Mesendoderm (in vitro differentiated cells): ENCODE data around the gene RASGEF1B.
A peak's percentile ranks its signal among the peaks of the same experiment; 100 is the strongest.
"Not testable (repeated sequence)": the region's sequence is repeated elsewhere in the genome, so short reads cannot be mapped to it uniquely, and the experiment has no call there.

Experiments used
- DNase-seq: peaks from one replicate; pipeline ENCODE4 v3.0.0; 2013
- H2AK5ac ChIP-seq: 2 replicates; pipeline ENCODE4 v1.6.1; 2013; ENCODE audit warnings: low read length, inconsistent platforms
- H2BK120ac ChIP-seq: 2 replicates; pipeline ENCODE4 v1.6.1; 2013; ENCODE audit warnings: low read depth, mild to moderate bottlenecking, low read length, moderate library complexity, mixed read lengths
- H2BK15ac ChIP-seq: replicated peaks from 2 replicates; pipeline ENCODE4 v1.6.1; 2013; ENCODE audit warnings: low read depth, mild to moderate bottlenecking, moderate library complexity
- H2BK5ac ChIP-seq: 2 replicates; pipeline ENCODE4 v1.6.1; 2013; ENCODE audit warnings: low read length, inconsistent platforms
- H3K18ac ChIP-seq: 2 replicates; pipeline ENCODE4 v1.6.1; 2013; ENCODE audit warnings: mild to moderate bottlenecking, low read length, mixed read lengths
- H3K23ac ChIP-seq: one replicate; pipeline ENCODE4 v1.6.1; 2013; ENCODE audit warnings: low read length
- H3K27ac ChIP-seq: 2 replicates; pipeline ENCODE4 v1.5.1; 2013; ENCODE audit warnings: low read depth, mild to moderate bottlenecking, inconsistent platforms, low read length, moderate library complexity
- H3K27me3 ChIP-seq: 2 replicates; pipeline ENCODE4 v1.6.1; 2013; ENCODE audit warnings: low read length, control low read depth, mild to moderate bottlenecking, inconsistent platforms; ENCODE audit not compliant: insufficient read depth, poor library complexity
- H3K36me3 ChIP-seq: 2 replicates; pipeline ENCODE4 v1.6.1; 2013; ENCODE audit warnings: low read length, inconsistent platforms; ENCODE audit not compliant: control insufficient read depth, insufficient read depth
- H3K4ac ChIP-seq: one replicate; pipeline ENCODE4 v1.6.1; 2013; ENCODE audit warnings: low read depth, mild to moderate bottlenecking, low read length, moderate library complexity
- H3K4me1 ChIP-seq: 2 replicates; pipeline ENCODE4 v1.6.1; 2013; ENCODE audit warnings: low read depth, low read length, inconsistent platforms; ENCODE audit not compliant: control insufficient read depth
- H3K4me2 ChIP-seq: 2 replicates; pipeline ENCODE4 v1.6.1; 2013; ENCODE audit warnings: low read length
- H3K4me3 ChIP-seq: 2 replicates; pipeline ENCODE4 v1.5.1; 2013; ENCODE audit warnings: mild to moderate bottlenecking, low read length
- H3K56ac ChIP-seq: one replicate; pipeline ENCODE4 v1.6.1; 2013; ENCODE audit warnings: low read length
- H3K79me1 ChIP-seq: 2 replicates; pipeline ENCODE4 v1.6.1; 2013; ENCODE audit warnings: low read length, inconsistent platforms
- H3K79me2 ChIP-seq: 2 replicates; pipeline ENCODE4 v1.6.1; 2013; ENCODE audit warnings: mild to moderate bottlenecking, low read length; ENCODE audit not compliant: control insufficient read depth, insufficient read depth
- H3K9ac ChIP-seq: 2 replicates; pipeline ENCODE4 v1.6.1; 2013; ENCODE audit warnings: low read length, inconsistent platforms
- H4K5ac ChIP-seq: one replicate; pipeline ENCODE4 v1.6.1; 2013; ENCODE audit warnings: low read length
- H4K8ac ChIP-seq: one replicate; pipeline ENCODE4 v1.6.1; 2013; ENCODE audit warnings: low read depth, mild to moderate bottlenecking, control low read depth, low read length, moderate library complexity
- WGBS: extraction: QIAGEN DNeasy Blood & Tissue Kit; methylation state at CpG from one replicate; pipeline ENCODE4 v1.1.7; 2013; ENCODE audit warnings: low lambda C conversion rate, missing lambda C conversion rate; ENCODE audit not compliant: insufficient coverage; ENCODE audit errors: extremely low coverage; 5-methylcytosine and 5-hydroxymethylcytosine counted together

Gene RASGEF1B

DNA sequence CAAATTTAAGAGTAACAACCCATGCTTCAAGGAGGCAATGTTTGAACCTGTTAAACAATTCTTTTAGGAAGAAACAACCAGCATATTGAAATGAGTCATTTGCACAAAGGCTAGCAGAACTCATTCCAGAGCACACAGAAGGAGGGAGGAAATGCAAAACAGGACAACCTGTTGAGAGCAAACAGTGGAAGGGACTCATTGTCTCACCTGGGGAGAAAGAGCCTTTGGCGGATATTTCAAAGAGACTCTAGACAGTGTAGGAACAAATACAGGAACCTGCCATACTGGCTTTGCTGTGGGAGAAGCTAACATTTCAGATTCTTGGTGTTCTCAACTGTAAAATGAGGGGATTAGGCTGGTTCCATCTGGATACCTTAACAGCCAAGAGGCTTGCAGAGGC, 14.8 kb upstream of the RASGEF1B start:
- Histone ChIP-seq H2BK120ac (no peak overlapping the region), H3K18ac (no peak overlapping the region), H3K4me1 (peaks cover 8% of the 10 kb centered on the region), H2BK15ac (no peak overlapping the region), H2BK5ac (no peak overlapping the region), H3K23ac (no peak overlapping the region), H3K4me2 (no peak overlapping the region), H3K9ac (no peak overlapping the region), H3K79me1 (no peaks in the 10 kb centered on the region), H3K27ac (peak overlapping the region; percentile 86), H3K4ac (no peak overlapping the region), H2AK5ac (no peak overlapping the region), H3K56ac (no peak overlapping the region), H3K79me2 (no peaks in the 10 kb centered on the region), H3K36me3 (no peaks in the 10 kb centered on the region), H4K5ac (no peak overlapping the region), H3K27me3 (no peaks in the 10 kb centered on the region), H3K4me3 (no peak overlapping the region), H4K8ac (no peak overlapping the region)
- DNase-seq: peak; percentile 95
- WGBS: no CpG with 5 or more reads among the region's 1 CpG

DNA sequence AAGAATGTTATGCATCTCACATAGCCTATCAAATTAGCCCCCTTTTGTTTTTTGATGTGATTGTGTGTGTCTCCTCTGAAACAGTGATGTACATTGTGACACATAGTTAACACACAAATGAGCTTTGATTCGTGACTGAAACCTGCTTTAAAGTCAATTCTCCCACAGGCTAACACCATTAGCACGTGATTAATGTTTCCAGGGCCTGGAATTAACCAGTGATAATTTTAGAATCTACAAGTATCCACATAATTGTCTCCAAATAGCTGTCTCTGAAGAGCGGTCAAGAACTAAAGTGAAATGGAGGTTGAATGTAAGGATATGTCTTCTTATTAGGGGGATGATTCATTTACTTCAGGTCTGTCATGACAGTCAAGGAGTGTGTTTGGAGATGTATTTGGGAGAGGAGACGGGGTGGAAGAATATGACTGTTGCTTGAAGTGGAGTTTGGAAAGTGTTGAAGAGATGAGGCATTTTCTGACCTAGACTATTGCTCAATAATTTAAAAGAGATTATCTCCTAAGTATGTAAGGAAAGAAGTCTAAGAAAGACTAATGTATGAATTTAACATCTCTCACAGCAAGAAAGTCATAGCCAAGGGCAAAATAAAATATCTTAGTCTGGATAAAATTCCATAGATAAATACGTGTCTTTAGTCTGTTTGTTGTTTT, 13.7 kb upstream of the RASGEF1B start:
- no CpG with 5 or more reads among the region's 5 CpGs for WGBS
- Histone ChIP-seq H2BK5ac (peak overlapping the region; percentile 81), H3K4me3 (no peak overlapping the region)

DNA sequence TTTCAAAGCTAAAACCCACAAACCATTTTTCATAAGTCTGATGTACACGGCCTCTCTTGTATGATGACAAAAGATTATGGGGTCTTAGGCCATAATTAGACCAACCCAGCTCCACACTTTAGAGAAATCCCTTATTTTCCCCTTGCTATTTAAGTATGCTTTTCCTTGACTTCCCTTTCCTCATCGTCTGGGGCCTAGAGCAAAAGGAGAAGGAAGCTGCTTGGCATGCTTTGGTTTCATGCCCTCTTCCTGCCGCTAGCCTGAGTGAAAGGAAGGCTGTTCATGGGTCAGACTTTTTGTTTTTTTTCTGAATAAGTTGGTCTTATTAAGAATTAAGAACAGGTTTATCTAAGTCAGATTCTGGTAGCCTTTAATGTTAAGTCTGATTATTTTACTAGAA, 10.6 kb upstream of the RASGEF1B start:
- no peak overlapping the region for H3K9ac ChIP-seq
- no peak overlapping the region for H3K4me2 ChIP-seq
- H2BK120ac ChIP-seq: no peak overlapping the region
- H3K79me2 ChIP-seq: no peaks in the 10 kb centered on the region
- no peaks in the 10 kb centered on the region for H3K27me3 ChIP-seq
- no peak overlapping the region for H3K4ac ChIP-seq
- peaks cover 8% of the 10 kb centered on the region for H3K4me1 ChIP-seq
- no peak overlapping the region for H2BK5ac ChIP-seq
- H3K79me1 ChIP-seq: no peaks in the 10 kb centered on the region
- H3K56ac ChIP-seq: no peak overlapping the region
- no peak for DNase-seq
- no peak overlapping the region for H3K27ac ChIP-seq
- no peak overlapping the region for H2BK15ac ChIP-seq
- H3K23ac ChIP-seq: no peak overlapping the region
- no peak overlapping the region for H4K8ac ChIP-seq
- no peak overlapping the region for H2AK5ac ChIP-seq
- no peak overlapping the region for H3K18ac ChIP-seq
- H3K36me3 ChIP-seq: no peaks in the 10 kb centered on the region
- WGBS: no CpG with 5 or more reads among the region's 3 CpGs
- no peak overlapping the region for H4K5ac ChIP-seq
- H3K4me3 ChIP-seq: no peak overlapping the region

More for the DNA sequence above, 13.7 kb upstream of the RASGEF1B start:
- Histone ChIP-seq H2BK120ac (no peak overlapping the region), H3K79me1 (no peaks in the 10 kb centered on the region), H3K79me2 (no peaks in the 10 kb centered on the region), H3K56ac (peak overlapping the region; percentile 71), H3K4ac (no peak overlapping the region), H3K4me2 (no peak overlapping the region), H4K8ac (no peak overlapping the region), H3K27ac (peak overlapping the region; percentile 56), H3K4me1 (peaks cover 8% of the 10 kb centered on the region), H3K27me3 (no peaks in the 10 kb centered on the region), H2BK15ac (peak overlapping the region; percentile 2), H3K18ac (peak overlapping the region; percentile 64), H4K5ac (no peak overlapping the region), H2AK5ac (no peak overlapping the region), H3K23ac (no peak overlapping the region), H3K36me3 (no peaks in the 10 kb centered on the region), H3K9ac (no peak overlapping the region)
- peak; percentile 56 for DNase-seq

DNA sequence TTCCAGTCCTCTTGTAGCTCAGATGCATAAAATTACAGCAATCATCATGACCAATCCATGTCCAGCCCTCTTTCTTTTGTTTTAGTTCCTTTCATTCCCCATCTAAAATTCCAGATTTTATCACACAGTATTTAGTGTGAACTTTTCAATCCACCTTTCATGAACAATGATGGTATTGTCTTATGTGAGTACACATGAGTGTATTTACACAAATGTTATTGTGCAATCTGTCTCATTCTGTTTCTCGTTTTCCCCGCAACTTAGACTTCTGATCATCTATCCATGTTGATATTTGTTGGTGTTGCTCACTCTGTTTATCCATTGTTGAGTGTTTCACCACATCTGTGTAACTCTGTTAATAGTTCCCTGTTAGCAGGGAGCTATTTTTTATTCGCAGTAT, 9.4 kb upstream of the RASGEF1B start:
- Histone ChIP-seq H2BK5ac (no peak overlapping the region), H2AK5ac (no peak overlapping the region), H3K27me3 (no peaks in the 10 kb centered on the region), H3K27ac (no peak overlapping the region), H3K36me3 (no peaks in the 10 kb centered on the region), H2BK15ac (peak overlapping the region; percentile 74), H2BK120ac (no peak overlapping the region), H3K56ac (no peak overlapping the region), H3K23ac (no peak overlapping the region), H3K4me1 (peaks cover 4% of the 10 kb centered on the region), H3K4me3 (no peak overlapping the region), H4K5ac (no peak overlapping the region), H3K4me2 (no peak overlapping the region), H3K9ac (no peak overlapping the region), H3K79me2 (no peaks in the 10 kb centered on the region), H3K4ac (no peak overlapping the region), H3K18ac (no peak overlapping the region), H3K79me1 (no peaks in the 10 kb centered on the region), H4K8ac (no peak overlapping the region)
- DNase-seq: no peak
- WGBS: no CpG with 5 or more reads among the region's 3 CpGs

DNA sequence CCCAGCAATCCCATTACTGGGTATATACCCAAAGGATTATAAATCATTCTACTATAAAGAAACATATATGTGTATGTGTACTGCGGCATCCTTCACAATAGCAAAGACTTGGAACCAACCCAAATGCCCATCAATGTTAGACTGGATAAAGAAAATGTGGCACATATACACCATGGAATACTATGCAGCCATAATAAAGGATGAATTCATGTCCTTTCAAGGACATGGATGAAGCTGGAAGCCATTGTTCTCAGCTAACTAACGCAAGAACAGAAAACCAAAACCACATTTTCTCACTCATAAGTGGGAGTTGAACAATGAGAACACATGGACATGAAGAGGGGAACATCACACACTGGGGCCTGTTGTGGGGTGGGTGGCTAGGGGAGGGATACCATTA, 7.9 kb upstream of the RASGEF1B start:
- not testable (repeated sequence) for DNase-seq, H2BK5ac ChIP-seq, H4K8ac ChIP-seq, H3K4me2 ChIP-seq, H3K4me1 ChIP-seq, H3K18ac ChIP-seq, H2AK5ac ChIP-seq, H3K23ac ChIP-seq, H2BK120ac ChIP-seq, H3K79me1 ChIP-seq, H4K5ac ChIP-seq, H3K27ac ChIP-seq, H3K36me3 ChIP-seq, H3K56ac ChIP-seq, H2BK15ac ChIP-seq, H3K4ac ChIP-seq, H3K27me3 ChIP-seq, H3K4me3 ChIP-seq, H3K9ac ChIP-seq, H3K79me2 ChIP-seq
- no CpG with 5 or more reads among the region's 2 CpGs for WGBS
